ENCODE data around the gene PCDHA1.

PCDHA1 gene

GRCh38 chr5:140923601-140924000, 137.7 kb downstream of the PCDHA1 start:
- Histone ChIP-seq H3K4me3 (no peak overlapping the region), H3K27ac (no peak overlapping the region), H3K27me3 (no peaks in the 10 kb centered on the region), H3K9me3 (replicated peaks in 1 of 11) (peaks cover 27 to 34% (median 31%) of the 10 kb centered on the region in 11 experiments), H3K4me2 (no peak overlapping the region), H3K4me1 (no peaks in the 10 kb centered on the region), H3K9ac (no peak overlapping the region), H3K36me3 (no peaks in the 10 kb centered on the region), H4K20me1 (no peaks in the 10 kb centered on the region)
- TF ChIP-seq Cebpa-rat (IDR thresholded peaks at IDR 0.05), result no peak

- no peak within 1 kb of the TSS for H3K4me3 ChIP-seq
- TF ChIP-seq Cebpa-rat (IDR thresholded peaks at IDR 0.05), result no peak
- H4K20me1 ChIP-seq, result no peaks in the 10 kb centered on the region
- H3K27ac ChIP-seq, result no peak within 1 kb of the TSS
- H3K4me1 ChIP-seq, result no peaks in the 10 kb centered on the region
- H3K4me2 ChIP-seq, result no peak within 1 kb of the TSS
- H3K36me3 ChIP-seq, result no peaks in the 10 kb centered on the region
- no peak within 1 kb of the TSS for H3K9ac ChIP-seq
- H3K27me3 ChIP-seq, result no peaks in the 10 kb centered on the region
- H3K9me3 ChIP-seq (replicated peaks in 1 of 11), result peaks cover 27 to 35% (median 32%) of the 10 kb centered on the region in 11 experiments
Observed at GRCh38 chr5:140925806-140926442, 140.0 kb downstream of the PCDHA1 start, which contains the start of gene PCDHAC1. Gene PCDHAC1, plus strand, starts transcription at chr5:140926299. Its CDS starts 594 bp downstream, at chr5:140926893.

GRCh38 chr5:140926443-140927227, 140.7 kb downstream of the PCDHA1 start:
- Histone ChIP-seq H3K9me3 (replicated peaks in 1 of 11) (peaks cover 27 to 35% (median 32%) of the 10 kb centered on the region in 11 experiments), H3K4me1 (no peaks in the 10 kb centered on the region), H4K20me1 (no peaks in the 10 kb centered on the region), H3K4me2 (no peak overlapping the region), H3K4me3 (no peak overlapping the region), H3K27me3 (no peaks in the 10 kb centered on the region), H3K9ac (no peak overlapping the region), H3K27ac (no peak overlapping the region), H3K36me3 (no peaks in the 10 kb centered on the region)
- TF ChIP-seq Cebpa-rat (IDR thresholded peaks at IDR 0.05), result no peak

GRCh38 chr5:140927228-140927573, 141.3 kb downstream of the PCDHA1 start:
- H3K4me2 ChIP-seq, result no peak overlapping the region
- peaks cover 27 to 35% (median 32%) of the 10 kb centered on the region in 11 experiments for H3K9me3 ChIP-seq (replicated peaks in 1 of 11)
- H3K27ac ChIP-seq, result no peak overlapping the region
- H3K4me3 ChIP-seq, result no peak overlapping the region
- no peak overlapping the region for H3K9ac ChIP-seq
- no peaks in the 10 kb centered on the region for H3K4me1 ChIP-seq
- no peaks in the 10 kb centered on the region for H4K20me1 ChIP-seq
- no peak for TF ChIP-seq Cebpa-rat (IDR thresholded peaks at IDR 0.05)
- H3K36me3 ChIP-seq, result no peaks in the 10 kb centered on the region
- H3K27me3 ChIP-seq, result no peaks in the 10 kb centered on the region

GRCh38 chr5:140934964-140935606, 149.1 kb downstream of the PCDHA1 start:
- no peak overlapping the region for H3K27ac ChIP-seq
- TF ChIP-seq Cebpa-rat (IDR thresholded peaks at IDR 0.05), result no peak
- H3K4me2 ChIP-seq, result no peak overlapping the region
- no peaks in the 10 kb centered on the region for H4K20me1 ChIP-seq
- no peaks in the 10 kb centered on the region for H3K27me3 ChIP-seq
- no peaks in the 10 kb centered on the region for H3K36me3 ChIP-seq
- no peak overlapping the region for H3K9ac ChIP-seq
- no peaks in the 10 kb centered on the region for H3K4me1 ChIP-seq
- H3K4me3 ChIP-seq, result no peak overlapping the region
- no peaks in the 10 kb centered on the region for H3K9me3 ChIP-seq (replicated peaks in 1 of 11)

DNA sequence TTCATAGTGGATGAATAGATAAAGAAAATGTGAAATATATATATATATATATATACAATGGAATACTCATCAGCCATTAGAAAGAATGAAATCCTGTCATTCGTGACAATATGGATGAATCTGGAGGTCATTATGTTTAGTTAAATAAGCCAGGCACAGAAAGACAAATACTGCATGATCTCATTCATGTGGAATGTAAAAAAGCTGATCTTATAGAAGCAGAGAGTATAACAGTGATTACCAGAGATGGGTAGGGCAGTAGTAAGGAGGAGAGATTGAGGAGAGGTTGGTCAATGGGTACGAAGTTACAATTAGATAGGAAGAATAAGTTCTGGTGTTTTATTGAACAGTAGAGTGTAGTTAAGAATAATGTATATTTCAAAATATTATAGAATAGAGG, 160.6 kb downstream of the PCDHA1 start:
- no peaks in the 10 kb centered on the region for H3K4me1 ChIP-seq
- no peak for TF ChIP-seq Cebpa-rat (IDR thresholded peaks at IDR 0.05)

GRCh38 chr5:140951636-140952035, 165.7 kb downstream of the PCDHA1 start:
- no peak overlapping the region for H3K9ac ChIP-seq
- no peak overlapping the region for H3K27ac ChIP-seq
- TF ChIP-seq Cebpa-rat (IDR thresholded peaks at IDR 0.05), result no peak
- H3K36me3 ChIP-seq, result no peaks in the 10 kb centered on the region
- H3K4me1 ChIP-seq, result peaks cover 0 to 18% (median 0%) of the 10 kb centered on the region in 10 experiments; a peak in 5 of 20 replicates
- H3K27me3 ChIP-seq, result no peaks in the 10 kb centered on the region
- peaks cover 0 to 30% (median 0%) of the 10 kb centered on the region in 11 experiments; a peak in 7 of 22 replicates for H3K9me3 ChIP-seq (replicated peaks in 1 of 11)
- no peaks in the 10 kb centered on the region for H4K20me1 ChIP-seq
- no peak overlapping the region for H3K4me3 ChIP-seq
- no peak overlapping the region for H3K4me2 ChIP-seq

More for the DNA sequence above, 160.6 kb downstream of the PCDHA1 start:
- no peak overlapping the region for H3K4me2 ChIP-seq
- H3K4me3 ChIP-seq, result no peak overlapping the region
- no peaks in the 10 kb centered on the region for H3K36me3 ChIP-seq
- no peaks in the 10 kb centered on the region for H4K20me1 ChIP-seq
- no peak overlapping the region for H3K27ac ChIP-seq
- no peak overlapping the region for H3K9ac ChIP-seq
- H3K9me3 ChIP-seq (replicated peaks in 1 of 11), result peaks cover 0 to 21% (median 12%) of the 10 kb centered on the region in 11 experiments; a peak in 18 of 22 replicates
- no peaks in the 10 kb centered on the region for H3K27me3 ChIP-seq

DNA sequence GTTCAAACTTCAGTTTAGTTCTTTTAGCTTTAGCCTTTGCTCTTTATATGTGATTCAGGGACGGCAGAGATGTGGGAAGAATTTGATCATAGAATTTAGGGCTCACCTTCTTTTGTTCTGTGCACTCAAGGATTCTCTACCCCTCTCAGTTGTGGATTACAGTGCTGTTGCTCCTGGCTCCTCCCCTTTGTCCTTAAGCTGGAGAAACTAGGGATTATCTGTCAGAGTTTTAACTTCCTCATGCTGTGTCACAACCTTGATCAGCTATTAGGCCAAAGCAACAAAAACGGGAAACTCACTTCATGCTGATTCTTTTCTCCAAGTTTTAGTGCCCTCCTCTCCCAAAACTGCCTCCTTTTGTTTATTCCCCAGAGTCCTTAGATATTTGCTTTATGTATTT, 167.3 kb downstream of the PCDHA1 start:
- H3K9me3 ChIP-seq (replicated peaks in 1 of 11), result peaks cover 0 to 30% (median 0%) of the 10 kb centered on the region in 11 experiments; a peak in 7 of 22 replicates

DNA sequence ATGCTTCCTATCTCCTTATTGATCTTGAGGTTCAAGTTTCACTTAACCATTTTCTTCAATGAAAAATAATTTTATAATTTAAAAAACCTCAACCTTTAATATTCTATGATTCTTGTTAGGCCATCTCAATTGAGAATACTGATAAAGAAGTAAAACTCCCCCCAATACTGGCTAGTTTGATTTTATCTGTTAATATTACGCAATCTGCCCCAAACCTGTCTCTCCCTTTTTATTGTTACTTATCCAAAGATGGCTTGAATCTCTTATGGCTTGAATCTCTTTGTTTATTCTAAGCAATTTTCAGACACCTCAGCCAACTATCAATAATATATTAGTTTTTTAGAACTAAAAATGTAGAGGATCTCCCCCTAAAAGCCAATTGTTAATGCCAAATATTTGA, 176.2 kb downstream of the PCDHA1 start:
- Histone ChIP-seq H3K9me3 (replicated peaks in 1 of 11) (peaks cover 13 to 19% (median 15%) of the 10 kb centered on the region in 11 experiments), H3K4me1 (no peaks in the 10 kb centered on the region), H3K27ac (no peak overlapping the region), H4K20me1 (no peaks in the 10 kb centered on the region), H3K9ac (no peak overlapping the region), H3K27me3 (no peaks in the 10 kb centered on the region), H3K36me3 (no peaks in the 10 kb centered on the region), H3K4me3 (no peak overlapping the region), H3K4me2 (no peak overlapping the region)
- peak in 3 of 11 experiments; percentile 16 to 81 (median 69); a peak in 5 of 22 replicates for TF ChIP-seq Cebpa-rat (IDR thresholded peaks at IDR 0.05)

More for the DNA sequence above, 167.3 kb downstream of the PCDHA1 start:
- peak overlapping the region in 3 of 11 experiments; percentile 18 to 60 (median 22); a peak in 3 of 22 replicates for H3K4me2 ChIP-seq
- H3K27me3 ChIP-seq, result no peaks in the 10 kb centered on the region
- no peak overlapping the region for H3K9ac ChIP-seq
- no peak for TF ChIP-seq Cebpa-rat (IDR thresholded peaks at IDR 0.05)
- no peaks in the 10 kb centered on the region for H3K36me3 ChIP-seq
- no peaks in the 10 kb centered on the region for H4K20me1 ChIP-seq
- H3K27ac ChIP-seq, result peak overlapping the region in 4 of 11 experiments; percentile 22 to 59 (median 45); a peak in 7 of 22 replicates
- H3K4me1 ChIP-seq, result peaks cover 0 to 18% (median 0%) of the 10 kb centered on the region in 10 experiments; a peak in 5 of 20 replicates
- no peak overlapping the region for H3K4me3 ChIP-seq
